Kidney epithelial cell (primary cell): ENCODE data around the gene HERC3. TPM values are rescaled to one million over a fixed set of nuclear protein-coding genes. Genes with fewer than 3 reads are reported as not detected.
A peak's percentile ranks its signal among the peaks of the same experiment; 100 is the strongest.

Source experiments
- DNase-seq: peaks from one replicate; pipeline ENCODE4 v3.0.0-alpha.2; 2010; ENCODE audit warnings: low read depth
- H3K27me3 ChIP-seq: 2 replicates; pipeline ENCODE4 v1.6.0; 2011; ENCODE audit warnings: low read length; ENCODE audit not compliant: control insufficient read depth, insufficient read depth
- H3K36me3 ChIP-seq: 2 replicates; pipeline ENCODE4 v1.5.1; 2011; ENCODE audit warnings: low read length; ENCODE audit not compliant: control insufficient read depth, insufficient read depth
- H3K4me3 ChIP-seq: 2 replicates; pipeline ENCODE4 v1.5.1; 2011; ENCODE audit warnings: low read depth, mild to moderate bottlenecking, control low read depth, low read length
- total RNA-seq: library from RNA; depleted of rRNA; stranded (reverse); fragments of >200 nt; gene quantifications from 2 replicates; pipeline ENCODE4 v1.2.3, GENCODE V29; 2015
- TF ChIP-seq, protein P1 (sequence below): IDR thresholded peaks from 2 replicates; pipeline ENCODE4 v1.5.1; 2011; ENCODE audit warnings: mild to moderate bottlenecking, moderate library complexity, low read length, control low read depth, inconsistent platforms; ENCODE audit not compliant: insufficient read depth, poor library complexity, severe bottlenecking

The HERC3 gene
- total RNA-seq, 1 donor from 2014 or later, result 7.2 TPM

DNA sequence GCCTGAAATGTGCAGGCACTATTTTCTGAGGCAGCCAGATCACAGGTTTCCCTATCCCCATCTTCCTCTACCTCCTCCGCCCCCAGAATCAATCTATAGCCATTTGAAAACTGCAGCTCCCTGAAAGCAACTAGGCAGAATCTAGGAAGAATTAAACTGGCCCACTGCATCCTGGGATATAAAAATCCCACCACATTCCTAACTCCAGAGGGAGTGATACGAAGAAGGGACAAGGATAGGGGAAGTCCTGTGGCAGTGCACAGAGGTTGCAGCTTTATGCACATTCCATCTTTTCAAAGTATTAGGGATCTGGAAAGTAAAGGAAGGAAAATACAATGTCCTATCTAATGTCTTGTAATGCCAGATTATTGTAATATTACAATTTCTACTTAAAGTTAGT lies 18.3 kb upstream of the HERC3 start:
- TF ChIP-seq, protein P1, sequence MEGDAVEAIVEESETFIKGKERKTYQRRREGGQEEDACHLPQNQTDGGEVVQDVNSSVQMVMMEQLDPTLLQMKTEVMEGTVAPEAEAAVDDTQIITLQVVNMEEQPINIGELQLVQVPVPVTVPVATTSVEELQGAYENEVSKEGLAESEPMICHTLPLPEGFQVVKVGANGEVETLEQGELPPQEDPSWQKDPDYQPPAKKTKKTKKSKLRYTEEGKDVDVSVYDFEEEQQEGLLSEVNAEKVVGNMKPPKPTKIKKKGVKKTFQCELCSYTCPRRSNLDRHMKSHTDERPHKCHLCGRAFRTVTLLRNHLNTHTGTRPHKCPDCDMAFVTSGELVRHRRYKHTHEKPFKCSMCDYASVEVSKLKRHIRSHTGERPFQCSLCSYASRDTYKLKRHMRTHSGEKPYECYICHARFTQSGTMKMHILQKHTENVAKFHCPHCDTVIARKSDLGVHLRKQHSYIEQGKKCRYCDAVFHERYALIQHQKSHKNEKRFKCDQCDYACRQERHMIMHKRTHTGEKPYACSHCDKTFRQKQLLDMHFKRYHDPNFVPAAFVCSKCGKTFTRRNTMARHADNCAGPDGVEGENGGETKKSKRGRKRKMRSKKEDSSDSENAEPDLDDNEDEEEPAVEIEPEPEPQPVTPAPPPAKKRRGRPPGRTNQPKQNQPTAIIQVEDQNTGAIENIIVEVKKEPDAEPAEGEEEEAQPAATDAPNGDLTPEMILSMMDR, result peak; percentile 22
- DNase-seq, result no peak
- H3K27me3 ChIP-seq, result no peaks in the 10 kb centered on the region
- no peaks in the 10 kb centered on the region for H3K36me3 ChIP-seq
- H3K4me3 ChIP-seq, result no peak overlapping the region

DNA sequence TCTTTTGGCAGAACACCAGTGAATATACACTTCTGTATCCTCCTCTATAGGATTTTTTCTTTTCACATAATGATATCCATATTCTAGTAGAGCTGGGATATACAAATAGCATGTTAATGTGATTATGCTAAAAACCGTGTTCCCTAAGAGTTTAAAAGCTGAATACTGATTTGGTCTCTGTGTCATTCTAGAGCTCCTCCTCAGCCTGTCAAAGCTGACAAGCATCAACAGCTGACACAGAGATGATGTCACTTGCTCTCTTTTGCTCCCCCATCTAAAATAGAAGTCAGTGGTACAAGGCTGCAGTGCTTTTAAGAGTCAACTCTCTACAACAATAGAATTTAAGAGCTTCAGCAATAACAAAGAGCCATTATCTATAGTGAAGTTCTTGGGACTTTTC lies 17.1 kb upstream of the HERC3 start:
- no peak for DNase-seq
- H3K27me3 ChIP-seq, result no peaks in the 10 kb centered on the region
- no peaks in the 10 kb centered on the region for H3K36me3 ChIP-seq
- TF ChIP-seq, protein P1, result no peak
- no peak overlapping the region for H3K4me3 ChIP-seq

DNA sequence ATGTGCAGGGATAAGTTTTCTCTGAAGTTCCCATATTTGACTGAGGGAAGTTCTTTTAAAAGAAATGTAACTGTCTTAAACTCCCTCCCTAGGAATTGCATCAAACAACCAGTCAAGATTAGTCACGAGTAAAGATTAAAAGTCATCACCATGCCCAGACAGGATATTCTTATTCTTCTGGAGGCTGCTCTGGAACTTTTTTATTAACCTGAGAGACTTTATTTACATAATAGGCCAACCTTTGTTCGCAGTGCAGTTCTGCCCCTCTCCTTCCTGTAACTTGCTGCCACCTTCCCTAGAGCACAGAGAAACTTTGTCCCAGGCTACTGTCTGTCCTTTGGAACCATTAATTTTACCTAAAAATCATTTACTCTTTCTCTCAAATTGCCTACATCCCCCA lies 9.8 kb upstream of the HERC3 start:
- DNase-seq, result no peak
- no peak overlapping the region for H3K4me3 ChIP-seq
- H3K36me3 ChIP-seq, result no peaks in the 10 kb centered on the region
- TF ChIP-seq, protein P1, result no peak
- H3K27me3 ChIP-seq, result no peaks in the 10 kb centered on the region

DNA sequence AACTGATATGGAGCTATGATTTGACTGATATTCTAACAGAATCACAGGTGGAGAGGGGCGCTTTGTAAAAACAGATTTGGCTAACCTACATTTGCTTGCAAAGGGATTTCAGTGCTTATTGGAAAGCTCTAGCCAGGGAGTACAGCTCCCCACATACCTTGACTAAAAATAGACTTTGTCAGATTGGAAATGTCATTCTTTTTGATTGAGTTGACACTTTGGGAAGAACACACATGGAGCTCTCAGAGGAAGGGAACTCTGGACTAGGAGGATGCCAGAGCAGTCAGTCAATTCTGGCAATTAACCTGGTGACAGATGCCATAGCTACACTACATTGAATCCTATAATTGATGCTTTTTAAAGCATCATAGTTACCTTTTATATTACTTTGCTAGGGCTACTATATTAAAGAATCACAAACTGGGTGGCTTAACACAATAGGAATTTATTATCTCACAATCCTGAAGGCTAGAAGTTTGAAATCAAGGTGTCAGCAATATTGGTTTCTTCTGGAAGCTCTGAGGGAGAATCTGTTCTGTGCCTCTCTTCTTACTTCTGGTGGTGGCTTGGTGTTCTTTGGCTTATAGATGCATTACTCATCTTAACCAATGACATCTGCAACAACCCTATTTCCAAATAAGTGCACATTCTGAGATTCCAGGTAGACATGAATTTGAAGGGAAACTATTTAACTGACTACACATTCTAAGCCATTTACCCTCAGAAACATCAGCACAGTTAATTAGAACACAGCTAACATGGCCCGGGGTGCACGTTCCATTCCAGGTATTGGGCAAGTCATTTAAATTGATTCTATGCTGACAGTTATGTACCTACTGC lies 8.4 kb upstream of the HERC3 start:
- no peak for DNase-seq
- Histone ChIP-seq H3K27me3 (no peaks in the 10 kb centered on the region), H3K4me3 (no peak overlapping the region), H3K36me3 (no peaks in the 10 kb centered on the region)
- TF ChIP-seq, protein P1, result no peak

DNA sequence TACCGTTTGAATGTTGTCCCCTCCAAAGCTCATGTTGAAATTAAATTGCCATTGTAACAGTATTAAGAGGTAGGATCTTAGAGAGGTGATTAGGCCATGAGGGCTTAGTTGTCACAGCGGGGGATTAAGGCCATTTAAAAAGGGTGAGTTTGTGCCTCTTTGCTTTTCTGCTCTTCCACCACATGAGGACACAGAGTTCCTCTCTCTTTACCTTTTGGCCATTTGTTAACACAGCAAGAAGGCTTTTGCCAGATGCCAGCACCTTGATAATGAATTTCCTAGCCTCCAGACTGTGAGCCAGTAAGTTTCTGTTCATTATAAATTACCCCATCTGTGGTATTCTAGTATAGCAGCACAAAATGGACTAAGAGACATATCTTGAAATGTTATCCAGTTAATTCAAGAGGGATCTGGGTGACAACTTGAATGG lies 7.8 kb upstream of the HERC3 start:
- Histone ChIP-seq H3K36me3 (no peaks in the 10 kb centered on the region), H3K27me3 (no peaks in the 10 kb centered on the region), H3K4me3 (no peak overlapping the region)
- no peak for DNase-seq
- TF ChIP-seq, protein P1, result no peak

DNA sequence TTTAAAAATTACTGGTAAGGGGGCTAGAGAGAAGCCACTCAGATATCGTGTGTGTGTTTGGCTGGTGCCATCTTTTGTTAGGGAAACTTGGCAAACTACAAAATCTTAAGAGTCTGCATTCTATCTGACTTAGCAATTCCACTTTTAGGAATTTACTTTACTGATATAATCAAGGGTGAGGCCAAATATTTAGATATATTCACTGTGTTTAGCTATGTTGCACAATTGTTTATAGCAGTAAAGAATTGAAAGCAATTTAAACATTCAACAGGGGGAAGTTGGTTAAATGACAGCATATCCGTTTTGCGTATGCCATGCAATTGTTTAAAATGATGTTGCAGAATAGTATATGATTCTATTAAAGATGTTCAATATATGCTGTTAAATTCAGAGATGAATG lies 6.4 kb upstream of the HERC3 start:
- no peak for DNase-seq
- Histone ChIP-seq H3K4me3 (no peak overlapping the region), H3K27me3 (no peaks in the 10 kb centered on the region), H3K36me3 (no peaks in the 10 kb centered on the region)
- TF ChIP-seq, protein P1, result no peak
